Ectodermal cell (in vitro differentiated cells): Measurements from ENCODE around the gene DEF6.

Experiments used
- H3K27ac ChIP-seq: 2 replicates; pipeline ENCODE4 v1.7.0; 2013; ENCODE audit warnings: mild to moderate bottlenecking, low read depth, low read length; ENCODE audit not compliant: insufficient read depth, poor library complexity, severe bottlenecking
- H3K27me3 ChIP-seq: 2 replicates; pipeline ENCODE4 v1.7.0; 2013; ENCODE audit warnings: mild to moderate bottlenecking, low read length; ENCODE audit not compliant: insufficient read depth, control insufficient read depth, poor library complexity, severe bottlenecking
- H3K36me3 ChIP-seq: one replicate; pipeline ENCODE4 v1.7.0; 2013; ENCODE audit warnings: low read length; ENCODE audit not compliant: control insufficient read depth, insufficient read depth
- H3K4me1 ChIP-seq: one replicate; pipeline ENCODE4 v1.7.0; 2013; ENCODE audit warnings: low read length; ENCODE audit not compliant: control insufficient read depth, insufficient read depth
- H3K4me3 ChIP-seq: 2 replicates; pipeline ENCODE4 v1.7.0; 2013; ENCODE audit warnings: low read depth, low read length, control low read depth; ENCODE audit not compliant: insufficient read depth
- H3K9me3 ChIP-seq: 2 replicates; pipeline ENCODE4 v1.7.0; 2013; ENCODE audit warnings: mild to moderate bottlenecking, low read length, moderate library complexity; ENCODE audit not compliant: control insufficient read depth
- WGBS, 2 experiments: methylation state at CpG; one replicate each; pipeline ENCODE4 v1.1.7; 2013; ENCODE audit warnings: missing lambda C conversion rate in 2 of 2; 5-methylcytosine and 5-hydroxymethylcytosine counted together

The DEF6 gene

DNA sequence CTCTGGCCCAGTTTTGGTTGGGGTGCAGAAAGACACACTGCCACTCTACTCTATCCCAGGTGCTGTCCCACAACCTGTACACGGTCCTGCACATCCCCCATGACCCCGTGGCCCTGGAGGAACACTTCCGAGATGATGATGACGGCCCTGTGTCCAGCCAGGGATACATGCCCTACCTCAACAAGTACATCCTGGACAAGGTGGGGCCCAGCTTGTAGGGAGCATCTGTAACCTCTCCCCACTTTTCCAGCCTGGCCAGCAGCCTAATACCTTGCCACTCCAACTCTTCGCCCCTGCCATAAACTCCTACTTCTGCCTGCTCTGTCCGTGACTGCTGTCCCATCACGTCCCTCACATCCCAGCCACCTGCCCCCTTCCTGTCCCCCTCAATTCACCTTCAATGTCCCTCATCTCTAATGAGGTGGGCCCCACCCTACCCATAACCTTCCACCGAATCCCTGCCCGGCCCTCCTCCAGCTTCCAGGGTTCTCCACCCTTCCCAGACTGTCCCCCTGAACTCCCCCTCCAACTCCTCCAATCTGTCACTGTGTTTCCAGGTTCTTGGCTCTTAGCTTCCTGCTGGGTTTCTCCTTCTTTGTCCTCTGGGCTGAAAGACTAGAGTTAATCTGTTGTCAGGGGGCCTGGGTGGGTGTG, 12.1 kb downstream of the DEF6 start:
- no peaks in the 10 kb centered on the region for H3K36me3 ChIP-seq
- H3K9me3 ChIP-seq: no peaks in the 10 kb centered on the region
- H3K4me1 ChIP-seq: no peaks in the 10 kb centered on the region
- H3K4me3 ChIP-seq: no peak overlapping the region
- WGBS, 2 experiments: 90 to 91% methylated on average over 9 of the region's 9 CpGs
- no peaks in the 10 kb centered on the region for H3K27me3 ChIP-seq
- no peak overlapping the region for H3K27ac ChIP-seq

DNA sequence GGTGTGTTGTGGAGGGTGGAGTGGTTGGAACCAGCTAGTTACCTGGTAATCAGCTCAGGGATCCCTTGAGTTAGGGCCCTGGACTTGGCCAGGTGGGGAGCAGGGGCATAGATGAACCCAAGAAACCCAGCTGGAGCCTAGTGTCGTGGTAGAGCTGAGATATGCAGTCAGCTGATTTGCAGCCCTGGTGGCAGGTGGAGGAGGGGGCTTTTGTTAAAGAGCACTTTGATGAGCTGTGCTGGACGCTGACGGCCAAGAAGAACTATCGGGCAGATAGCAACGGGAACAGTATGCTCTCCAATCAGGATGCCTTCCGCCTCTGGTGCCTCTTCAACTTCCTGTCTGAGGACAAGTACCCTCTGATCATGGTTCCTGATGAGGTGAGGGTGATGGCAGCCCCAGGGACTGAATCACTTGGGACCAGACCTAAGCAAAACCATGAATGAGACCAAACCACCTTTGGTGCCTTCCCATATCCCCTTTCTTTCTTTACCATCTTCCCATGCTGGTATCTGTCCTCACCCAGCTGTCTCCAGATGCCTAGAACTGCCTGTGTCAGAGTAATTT, 12.7 kb downstream of the DEF6 start:
- no peaks in the 10 kb centered on the region for H3K36me3 ChIP-seq
- 87 to 92% methylated on average over 6 of the region's 6 CpGs for WGBS, 2 experiments
- no peaks in the 10 kb centered on the region for H3K4me1 ChIP-seq
- no peaks in the 10 kb centered on the region for H3K9me3 ChIP-seq
- no peaks in the 10 kb centered on the region for H3K27me3 ChIP-seq
- no peak overlapping the region for H3K4me3 ChIP-seq
- H3K27ac ChIP-seq: no peak overlapping the region

DNA sequence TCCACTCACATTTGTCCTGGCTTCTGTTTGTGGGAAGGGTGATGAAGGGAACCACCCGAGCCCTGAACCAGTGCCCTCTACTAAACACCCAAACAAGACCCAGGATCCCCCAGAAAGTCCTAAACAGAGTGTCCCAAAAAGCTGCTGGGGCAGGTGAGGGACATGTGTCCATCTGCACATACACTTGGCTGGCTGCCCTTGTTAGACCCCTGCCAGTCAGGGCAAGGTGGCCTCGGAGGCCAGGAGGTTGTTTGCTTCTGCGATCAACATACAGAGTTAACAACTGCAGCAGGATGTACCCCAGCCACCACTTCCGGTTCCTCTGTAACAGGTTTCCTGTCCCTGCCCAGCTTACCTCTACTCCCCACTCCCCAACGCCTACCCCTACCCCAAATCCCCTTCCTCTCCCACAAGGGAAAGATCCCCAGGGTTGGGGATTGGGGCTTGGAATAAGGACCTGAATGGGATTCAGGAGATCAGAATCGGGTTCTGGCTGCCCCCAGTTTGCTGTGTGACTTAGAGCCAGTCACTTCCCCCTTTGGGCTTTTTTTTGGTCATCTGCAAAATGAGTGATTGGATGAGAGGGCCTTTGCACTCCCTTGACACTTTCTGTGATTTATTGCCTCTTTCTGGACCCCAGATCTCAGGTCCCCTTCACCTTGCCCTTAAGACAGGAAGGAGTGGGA, 13.9 kb downstream of the DEF6 start:
- Histone ChIP-seq H3K9me3 (no peaks in the 10 kb centered on the region), H3K4me1 (no peaks in the 10 kb centered on the region), H3K4me3 (no peak overlapping the region), H3K36me3 (no peaks in the 10 kb centered on the region), H3K27me3 (peaks cover 6% of the 10 kb centered on the region), H3K27ac (no peak overlapping the region)
- WGBS, 2 experiments: 85 to 94% methylated on average over 6 of the region's 6 CpGs

DNA sequence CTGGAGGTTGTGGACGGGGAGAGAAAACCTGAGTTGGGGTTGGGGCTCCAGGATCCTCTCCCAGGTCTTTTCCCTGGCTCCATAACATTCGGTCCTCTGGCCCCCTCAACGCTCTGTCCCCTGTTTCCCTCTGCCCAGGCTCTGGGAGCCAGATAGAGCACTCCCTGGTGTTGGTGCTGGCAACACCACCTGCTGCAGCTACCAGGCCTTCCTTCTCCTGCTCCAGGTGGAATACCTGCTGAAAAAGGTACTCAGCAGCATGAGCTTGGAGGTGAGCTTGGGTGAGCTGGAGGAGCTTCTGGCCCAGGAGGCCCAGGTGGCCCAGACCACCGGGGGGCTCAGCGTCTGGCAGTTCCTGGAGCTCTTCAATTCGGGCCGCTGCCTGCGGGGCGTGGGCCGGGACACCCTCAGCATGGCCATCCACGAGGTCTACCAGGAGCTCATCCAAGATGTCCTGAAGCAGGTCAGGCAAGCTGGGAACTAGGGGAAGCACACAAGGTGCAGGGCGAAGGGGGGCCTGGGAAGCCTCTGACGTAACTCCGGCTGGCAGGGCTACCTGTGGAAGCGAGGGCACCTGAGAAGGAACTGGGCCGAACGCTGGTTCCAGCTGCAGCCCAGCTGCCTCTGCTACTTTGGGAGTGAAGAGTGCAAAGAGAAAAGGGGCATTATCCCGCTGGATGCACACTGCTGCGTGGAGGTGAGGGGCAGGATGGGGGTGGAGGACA, 14.6 kb downstream of the DEF6 start:
- Histone ChIP-seq H3K27ac (no peak overlapping the region), H3K4me3 (no peak overlapping the region), H3K27me3 (peaks cover 13% of the 10 kb centered on the region), H3K4me1 (no peaks in the 10 kb centered on the region), H3K9me3 (no peaks in the 10 kb centered on the region), H3K36me3 (no peaks in the 10 kb centered on the region)
- 93% methylated on average over 19 of the region's 19 CpGs for WGBS, 2 experiments

DNA sequence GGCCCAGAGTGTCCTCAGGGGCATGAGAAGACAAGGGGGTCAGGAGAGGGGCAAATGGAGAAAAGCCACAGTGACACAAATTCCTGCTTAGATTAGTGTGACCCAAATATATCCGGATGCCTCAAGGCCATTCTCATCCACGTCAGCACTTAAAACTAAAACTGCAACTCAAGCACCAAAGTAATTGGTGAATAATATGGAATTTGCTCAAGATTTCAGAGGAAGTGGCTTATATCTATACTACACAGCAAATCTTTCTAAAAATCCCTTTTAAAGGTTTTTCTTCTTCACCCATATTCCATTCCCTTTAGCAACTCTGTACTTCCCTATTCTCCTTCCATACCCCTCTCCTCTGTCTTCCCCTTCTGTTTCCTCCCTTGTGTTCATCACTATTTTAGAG, 15.2 kb downstream of the DEF6 start:
- WGBS, 2 experiments: 0 to 36% methylated on average over 1 to 2 of the region's 2 CpGs
- Histone ChIP-seq H3K9me3 (no peaks in the 10 kb centered on the region), H3K4me1 (no peaks in the 10 kb centered on the region), H3K36me3 (no peaks in the 10 kb centered on the region), H3K4me3 (no peak overlapping the region), H3K27me3 (peaks cover 19% of the 10 kb centered on the region), H3K27ac (no peak overlapping the region)

DNA sequence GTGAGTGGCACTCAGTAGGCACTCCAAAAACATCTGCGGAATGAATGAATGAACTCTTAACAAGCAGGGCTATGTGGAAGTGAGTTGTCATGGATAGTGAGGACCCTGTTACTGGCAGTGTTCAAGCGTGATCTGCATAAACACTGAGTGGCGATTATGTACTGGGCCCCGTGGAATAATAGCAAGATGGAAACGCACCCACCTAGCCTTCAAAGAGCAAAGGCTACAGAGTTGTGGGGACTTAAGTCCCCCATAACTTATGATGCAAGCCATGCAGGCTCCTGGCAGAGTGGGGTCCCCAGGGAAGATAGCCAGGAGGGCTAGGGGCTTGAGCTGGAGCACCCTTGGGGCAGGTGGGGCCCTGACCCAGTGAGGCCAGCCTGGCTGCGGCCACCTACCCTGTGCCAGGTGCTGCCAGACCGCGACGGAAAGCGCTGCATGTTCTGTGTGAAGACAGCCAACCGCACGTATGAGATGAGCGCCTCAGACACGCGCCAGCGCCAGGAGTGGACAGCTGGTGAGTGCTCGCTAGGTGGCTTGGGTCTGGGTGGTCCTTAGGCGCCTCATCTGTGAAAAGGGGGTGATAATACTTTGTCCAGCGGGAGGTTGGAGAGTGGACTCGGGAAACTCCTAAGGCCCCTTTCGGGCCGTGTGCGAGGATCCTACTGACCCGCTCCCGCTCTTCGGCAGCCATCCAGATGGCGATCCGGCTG, 20.0 kb downstream of the DEF6 start:
- no peaks in the 10 kb centered on the region for H3K9me3 ChIP-seq
- 21 to 25% methylated on average over 28 of the region's 28 CpGs for WGBS, 2 experiments
- H3K4me3 ChIP-seq: peak overlapping the region; percentile 43
- H3K36me3 ChIP-seq: no peaks in the 10 kb centered on the region
- H3K27me3 ChIP-seq: peaks cover 22% of the 10 kb centered on the region
- H3K4me1 ChIP-seq: no peaks in the 10 kb centered on the region
- no peak overlapping the region for H3K27ac ChIP-seq

DNA sequence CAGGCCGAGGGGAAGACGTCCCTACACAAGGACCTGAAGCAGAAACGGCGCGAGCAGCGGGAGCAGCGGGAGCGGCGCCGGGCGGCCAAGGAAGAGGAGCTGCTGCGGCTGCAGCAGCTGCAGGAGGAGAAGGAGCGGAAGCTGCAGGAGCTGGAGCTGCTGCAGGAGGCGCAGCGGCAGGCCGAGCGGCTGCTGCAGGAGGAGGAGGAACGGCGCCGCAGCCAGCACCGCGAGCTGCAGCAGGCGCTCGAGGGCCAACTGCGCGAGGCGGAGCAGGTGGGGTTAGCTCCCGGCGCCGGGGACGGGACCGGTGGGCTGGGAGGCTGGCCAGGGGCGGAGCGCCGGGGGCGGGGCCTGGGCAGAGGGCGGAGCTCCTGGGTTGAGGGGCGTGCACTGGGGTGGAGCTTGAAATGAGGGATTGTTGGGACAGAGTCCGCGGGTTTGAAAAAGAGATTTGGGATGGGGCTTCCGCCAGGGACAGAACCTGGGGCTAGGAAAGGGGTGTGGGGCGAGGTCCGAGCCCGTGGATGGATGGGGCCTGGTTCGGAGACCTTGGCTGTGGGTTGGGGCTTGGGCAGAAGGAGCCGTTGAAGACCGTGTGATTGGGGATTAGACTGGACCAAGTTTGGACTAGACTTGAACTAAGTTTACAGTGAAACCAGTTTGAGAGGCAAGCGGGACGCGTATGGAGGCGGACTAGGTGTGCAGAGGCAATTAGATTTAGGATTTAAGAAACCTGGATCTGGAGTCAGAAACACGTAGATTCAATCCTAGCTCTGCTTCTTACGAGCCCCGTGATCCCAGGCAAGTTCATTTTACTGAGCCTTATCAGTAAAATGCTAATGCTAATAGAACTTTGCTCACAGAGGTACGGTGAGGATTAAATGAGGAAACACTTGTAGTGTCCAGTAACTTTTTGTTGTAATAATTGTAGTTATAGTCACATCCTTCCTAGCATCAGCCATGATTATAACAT, 20.9 kb downstream of the DEF6 start:
- Histone ChIP-seq H3K27me3 (peaks cover 22% of the 10 kb centered on the region), H3K36me3 (no peaks in the 10 kb centered on the region), H3K4me1 (no peaks in the 10 kb centered on the region), H3K27ac (no peak overlapping the region), H3K9me3 (no peaks in the 10 kb centered on the region), H3K4me3 (peak overlapping the region; percentile 43)
- WGBS, 2 experiments: 17 to 18% methylated on average over 55 of the region's 55 CpGs

DNA sequence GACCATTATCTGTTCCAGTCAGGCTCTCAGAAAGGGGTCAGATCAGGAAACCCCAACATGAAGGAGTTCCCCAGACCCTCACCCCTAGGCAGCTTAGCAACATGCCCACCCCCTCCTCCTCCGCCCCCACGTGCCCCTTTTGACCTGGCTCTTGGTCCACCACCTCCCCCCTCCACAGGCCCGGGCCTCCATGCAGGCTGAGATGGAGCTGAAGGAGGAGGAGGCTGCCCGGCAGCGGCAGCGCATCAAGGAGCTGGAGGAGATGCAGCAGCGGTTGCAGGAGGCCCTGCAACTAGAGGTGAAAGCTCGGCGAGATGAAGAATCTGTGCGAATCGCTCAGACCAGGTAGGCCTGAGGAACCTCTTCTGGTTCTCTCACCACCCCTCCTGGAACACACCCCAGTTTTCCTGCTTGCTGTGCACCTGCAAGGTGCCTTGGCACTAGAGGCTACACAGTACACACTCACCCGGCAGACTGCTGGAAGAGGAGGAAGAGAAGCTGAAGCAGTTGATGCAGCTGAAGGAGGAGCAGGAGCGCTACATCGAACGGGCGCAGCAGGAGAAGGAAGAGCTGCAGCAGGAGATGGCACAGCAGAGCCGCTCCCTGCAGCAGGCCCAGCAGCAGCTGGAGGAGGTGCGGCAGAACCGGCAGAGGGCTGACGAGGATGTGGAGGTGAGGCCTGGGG, 21.9 kb downstream of the DEF6 start:
- Histone ChIP-seq H3K27ac (no peak overlapping the region), H3K4me3 (no peak overlapping the region), H3K27me3 (peaks cover 22% of the 10 kb centered on the region), H3K36me3 (no peaks in the 10 kb centered on the region), H3K4me1 (no peaks in the 10 kb centered on the region), H3K9me3 (no peaks in the 10 kb centered on the region)
- WGBS, 2 experiments: 90 to 94% methylated on average over 19 to 20 of the region's 20 CpGs

DNA sequence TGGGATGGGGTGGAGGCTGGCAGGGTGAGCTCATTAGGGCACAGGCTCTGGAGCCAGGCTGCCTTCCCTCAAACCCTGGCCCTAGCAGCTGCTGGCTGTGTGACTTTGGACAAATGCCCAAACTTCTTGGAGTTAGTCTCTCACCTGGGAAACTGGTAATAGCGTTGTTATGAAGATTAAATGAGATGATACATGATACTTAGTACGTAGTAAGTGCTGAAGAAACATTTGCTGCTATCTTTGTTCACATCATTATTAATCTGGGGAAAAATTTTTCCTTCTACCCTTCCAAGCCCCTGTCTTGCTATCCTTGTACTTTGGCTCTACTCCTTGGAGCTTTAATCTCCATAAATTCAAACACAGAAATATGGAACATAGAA, 22.4 kb downstream of the DEF6 start:
- Histone ChIP-seq H3K9me3 (no peaks in the 10 kb centered on the region), H3K27ac (no peak overlapping the region), H3K4me1 (no peaks in the 10 kb centered on the region), H3K4me3 (no peak overlapping the region), H3K27me3 (peaks cover 22% of the 10 kb centered on the region), H3K36me3 (no peaks in the 10 kb centered on the region)
- WGBS, 2 experiments: 87 to 95% methylated on average over 2 of the region's 2 CpGs
